ENCODE results near the gene MTERF4.

MTERF4 gene

DNA sequence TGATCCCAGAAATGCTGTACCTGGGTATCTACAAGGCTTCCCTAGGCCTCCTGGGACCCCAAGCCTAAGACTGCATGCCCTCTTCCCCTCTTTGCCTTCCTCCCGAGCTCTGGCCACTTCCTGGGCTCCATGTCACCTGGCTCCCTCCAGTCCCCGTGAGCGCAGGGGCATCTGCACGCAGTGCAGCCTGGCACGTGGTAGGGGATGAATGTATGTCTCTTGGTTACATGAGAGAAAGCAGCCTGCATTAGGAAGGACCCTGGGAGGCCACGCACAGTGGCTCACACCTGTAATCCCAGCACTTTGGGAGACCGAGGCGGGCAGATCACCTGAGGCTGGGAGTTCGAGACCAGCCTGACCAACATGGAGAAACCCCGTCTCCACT is 31.3 kb upstream of the MTERF4 start:
- no peak for DNase-seq

DNA sequence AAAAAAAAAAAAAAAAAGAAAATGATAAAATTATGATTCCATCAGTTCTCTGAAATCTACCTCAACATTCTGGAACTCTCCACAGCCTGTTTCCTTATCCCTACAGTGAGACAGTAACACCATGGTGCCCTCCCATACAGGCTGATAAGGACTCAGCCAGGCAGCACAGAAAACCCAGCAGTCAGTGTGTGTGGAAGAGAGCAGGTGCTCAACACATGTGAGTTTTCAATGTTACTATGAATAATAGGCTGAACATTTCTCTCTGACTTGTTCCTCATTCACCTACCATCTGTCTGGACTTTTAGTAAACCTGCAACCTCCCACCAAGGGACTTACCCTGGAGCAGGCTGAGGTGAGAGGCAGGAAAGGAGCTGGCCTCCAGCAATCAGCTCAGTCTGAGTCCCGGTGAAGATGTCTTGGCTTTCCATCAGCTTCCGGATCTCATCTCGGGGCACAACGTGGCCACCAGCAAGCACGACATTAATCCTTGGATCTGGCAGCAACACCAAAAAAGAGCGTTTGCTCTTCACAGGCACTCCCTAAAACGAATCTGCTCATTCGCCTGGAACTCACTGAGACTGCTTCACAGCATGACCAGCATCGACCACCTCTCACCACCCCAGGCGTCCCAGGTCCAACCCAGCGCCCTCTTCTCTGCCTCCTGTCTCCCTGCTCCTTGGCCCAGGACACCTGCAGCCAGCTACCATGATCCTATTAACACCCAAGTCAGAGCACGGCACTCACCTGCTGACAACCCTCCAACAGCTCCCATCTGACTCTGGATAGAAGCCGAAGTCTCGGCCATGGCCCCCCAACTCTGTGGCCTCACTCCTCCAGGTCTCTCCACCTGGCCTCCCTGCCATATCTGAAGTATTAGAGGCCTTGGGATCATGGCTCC is 30.7 kb upstream of the MTERF4 start:
- DNase-seq = no peak

DNA sequence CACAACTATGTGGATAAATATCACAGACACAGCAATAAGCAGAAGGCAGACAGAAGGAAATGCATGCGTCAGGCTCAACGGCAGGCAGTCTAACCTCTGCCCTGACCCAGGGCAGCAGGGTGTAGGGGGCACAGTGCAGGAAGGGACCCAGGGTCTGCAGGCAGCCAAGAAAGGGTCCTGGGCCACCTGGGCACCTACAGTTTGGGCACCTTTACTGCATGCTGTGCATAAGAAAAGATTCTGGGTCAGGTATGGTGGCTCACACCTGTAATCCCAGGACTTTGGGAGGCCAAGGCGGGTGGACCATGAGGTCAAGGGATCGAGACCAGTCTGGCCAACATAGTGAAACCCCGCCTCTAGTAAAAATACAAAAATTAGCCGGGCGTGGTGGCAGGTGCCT is 29.4 kb upstream of the MTERF4 start:
- DNase-seq = no peak

DNA sequence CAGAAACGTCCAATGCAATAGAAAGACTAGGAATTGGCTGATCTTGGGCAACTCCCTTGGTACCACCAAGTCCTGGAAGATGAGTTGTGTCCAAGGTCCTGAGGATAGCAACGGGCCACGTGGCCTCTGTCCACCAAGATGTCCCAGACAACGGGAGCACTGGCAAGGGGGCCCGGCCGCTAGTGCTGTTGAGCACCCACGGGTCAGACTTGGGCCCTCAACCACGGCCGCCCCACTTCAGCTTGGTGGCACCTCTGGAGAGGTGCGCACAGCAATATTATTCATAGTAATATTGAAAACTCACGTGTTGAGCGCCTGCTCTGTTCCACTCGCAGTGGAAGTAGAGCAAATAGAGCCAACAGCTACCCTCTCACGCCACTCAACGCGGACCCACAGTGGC is 28.2 kb upstream of the MTERF4 start:
- DNase-seq = no peak

DNA sequence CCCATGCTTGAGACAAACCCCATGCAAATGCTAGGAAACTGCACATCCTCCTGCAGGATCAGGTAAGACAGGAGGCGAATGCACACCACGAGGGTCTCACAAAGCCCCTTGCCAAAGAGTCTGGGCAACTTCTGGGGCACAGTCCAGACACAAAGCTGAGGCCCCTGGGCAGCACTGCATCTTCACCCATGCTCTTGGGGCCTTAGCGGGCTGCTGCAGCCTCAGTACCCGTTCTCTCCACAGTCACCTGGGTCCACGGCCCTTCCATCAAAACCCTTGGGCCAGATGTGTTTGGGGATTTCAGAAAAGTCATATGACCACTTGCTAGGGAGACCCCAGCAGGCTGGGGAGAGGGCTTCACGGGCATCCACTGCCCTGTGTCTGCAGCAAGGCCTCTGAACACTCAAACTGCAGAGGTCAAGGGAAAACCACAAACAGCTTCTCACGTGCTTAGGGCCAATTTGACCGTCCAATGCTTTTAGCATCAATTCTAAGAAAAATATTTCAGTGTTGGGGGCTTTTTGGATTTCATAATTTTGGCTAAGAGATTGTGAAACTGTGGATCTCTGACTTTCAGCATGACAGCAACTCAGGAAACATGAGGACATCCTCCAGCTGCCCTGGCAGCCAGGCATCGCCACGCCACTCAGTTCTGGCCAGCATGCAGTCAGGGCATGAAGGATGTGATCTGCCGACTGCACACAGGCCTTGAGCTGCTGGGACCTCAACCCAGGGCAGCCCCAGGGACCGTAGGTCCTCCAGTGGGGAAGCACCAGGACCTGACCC is 27.2 kb upstream of the MTERF4 start:
- no peak for DNase-seq

DNA sequence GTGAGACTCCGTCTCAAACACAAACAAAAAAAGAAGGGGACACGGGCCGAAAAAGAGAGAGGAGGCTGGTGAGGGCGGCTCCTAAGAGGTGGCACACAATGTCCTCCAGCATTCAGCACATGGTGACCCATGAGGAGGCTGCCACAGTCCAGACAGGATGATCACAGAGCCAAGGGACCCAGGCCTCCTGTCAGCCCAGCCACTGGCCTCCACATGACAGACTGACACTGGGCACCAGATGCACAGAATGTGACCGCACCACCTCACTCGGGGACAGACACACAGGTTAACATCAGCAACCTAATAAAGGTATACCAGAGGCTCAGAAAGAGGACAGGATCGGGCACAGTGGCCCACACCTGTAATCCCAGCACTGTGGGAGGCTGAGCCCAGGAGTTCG is 26.2 kb upstream of the MTERF4 start:
- no peak for DNase-seq

DNA sequence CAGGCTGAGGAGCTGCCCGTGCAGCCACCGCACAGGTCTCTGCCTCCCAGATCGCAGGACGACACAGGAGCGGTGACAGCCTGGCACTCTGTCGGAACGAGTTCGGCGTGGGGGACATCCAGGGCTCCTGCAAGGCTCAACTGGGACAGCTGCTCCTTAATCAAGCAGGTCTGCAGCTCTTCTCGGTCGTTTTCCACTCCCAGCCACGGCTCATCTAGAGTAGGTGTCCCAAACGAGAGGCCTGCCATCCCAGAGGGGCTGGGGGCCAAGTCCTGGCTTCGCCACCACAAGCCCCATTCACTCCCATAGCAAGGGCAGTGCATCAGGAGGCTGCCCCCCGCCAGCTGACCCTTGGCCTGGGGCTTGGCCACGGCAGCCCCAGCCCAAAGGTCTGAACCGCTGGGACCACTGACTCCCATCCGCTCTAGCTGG is 24.7 kb upstream of the MTERF4 start:
- DNase-seq = no peak

DNA sequence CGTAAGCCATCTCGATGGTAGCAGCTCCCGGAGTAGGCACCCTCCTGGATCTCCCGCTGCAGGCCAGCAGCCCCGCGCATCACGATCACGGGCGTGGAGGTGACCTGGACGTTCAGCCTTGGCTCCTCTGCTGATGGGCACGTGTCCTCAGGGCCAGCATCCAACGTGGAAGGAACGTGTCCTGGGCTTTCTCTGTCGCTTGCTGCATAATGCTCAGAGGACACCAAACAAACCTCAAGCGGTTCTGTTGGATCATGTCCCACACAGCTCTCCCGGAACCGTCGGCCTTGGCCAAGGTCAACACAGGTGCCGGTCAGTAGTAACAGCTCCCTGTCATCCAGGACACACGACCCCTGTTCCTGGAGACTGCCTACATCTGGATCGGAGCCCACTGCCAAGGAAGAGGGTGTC is 24.1 kb upstream of the MTERF4 start:
- DNase-seq = no peak

DNA sequence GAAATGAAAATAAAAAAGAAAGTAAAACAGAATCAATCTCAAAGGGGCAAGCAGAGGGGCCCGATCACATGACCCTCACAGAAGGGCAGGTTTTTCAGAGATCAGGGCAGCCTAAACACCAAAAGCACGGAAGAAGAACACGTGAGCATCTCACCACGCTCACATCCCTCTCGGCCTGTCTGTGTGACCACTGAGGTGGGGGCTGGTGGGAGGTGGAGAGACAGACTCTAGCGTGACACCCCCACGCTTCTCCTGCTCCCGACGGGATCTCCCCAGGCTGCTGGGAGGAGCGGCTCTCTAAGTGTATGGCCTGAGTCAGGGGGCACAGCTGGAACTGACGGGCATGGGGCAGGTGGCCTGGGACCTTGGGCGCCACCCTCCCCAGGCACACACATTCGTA is 23.5 kb upstream of the MTERF4 start:
- no peak for DNase-seq

DNA sequence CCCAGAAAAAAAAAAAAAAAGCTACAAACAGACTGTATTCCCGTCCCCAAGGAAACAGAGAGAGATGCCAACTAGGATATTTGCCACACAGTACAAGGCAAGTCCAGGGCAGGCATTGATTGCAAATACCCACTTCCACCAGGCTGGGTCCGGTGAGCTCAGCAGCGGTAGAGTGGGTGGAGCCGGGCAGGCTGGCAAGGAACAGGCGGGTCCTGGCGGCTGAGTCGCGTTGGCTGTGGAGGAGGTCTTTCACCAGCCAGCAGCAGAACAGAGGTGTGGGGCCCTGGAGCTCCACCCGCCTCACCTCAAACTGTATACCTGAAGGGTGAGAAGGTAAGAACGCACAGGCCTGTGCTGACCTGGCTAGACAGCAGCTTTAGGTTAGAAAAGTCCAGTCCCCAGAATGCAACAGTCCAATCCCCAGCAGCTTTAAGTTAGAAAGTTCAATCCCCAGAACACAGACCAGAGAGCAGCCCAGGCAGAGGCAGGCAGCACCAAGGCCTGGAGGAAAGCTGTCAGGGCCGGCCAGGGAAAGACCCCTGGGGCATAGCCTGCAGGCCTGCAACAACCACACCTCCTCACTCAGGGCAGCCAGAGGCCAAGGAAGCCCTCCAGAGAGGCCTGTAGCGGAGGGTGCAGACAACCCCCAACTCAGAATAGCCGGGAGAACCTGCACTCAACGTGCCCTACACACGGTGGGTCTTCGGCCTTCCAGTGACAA is 21.9 kb upstream of the MTERF4 start:
- no peak for DNase-seq

DNA sequence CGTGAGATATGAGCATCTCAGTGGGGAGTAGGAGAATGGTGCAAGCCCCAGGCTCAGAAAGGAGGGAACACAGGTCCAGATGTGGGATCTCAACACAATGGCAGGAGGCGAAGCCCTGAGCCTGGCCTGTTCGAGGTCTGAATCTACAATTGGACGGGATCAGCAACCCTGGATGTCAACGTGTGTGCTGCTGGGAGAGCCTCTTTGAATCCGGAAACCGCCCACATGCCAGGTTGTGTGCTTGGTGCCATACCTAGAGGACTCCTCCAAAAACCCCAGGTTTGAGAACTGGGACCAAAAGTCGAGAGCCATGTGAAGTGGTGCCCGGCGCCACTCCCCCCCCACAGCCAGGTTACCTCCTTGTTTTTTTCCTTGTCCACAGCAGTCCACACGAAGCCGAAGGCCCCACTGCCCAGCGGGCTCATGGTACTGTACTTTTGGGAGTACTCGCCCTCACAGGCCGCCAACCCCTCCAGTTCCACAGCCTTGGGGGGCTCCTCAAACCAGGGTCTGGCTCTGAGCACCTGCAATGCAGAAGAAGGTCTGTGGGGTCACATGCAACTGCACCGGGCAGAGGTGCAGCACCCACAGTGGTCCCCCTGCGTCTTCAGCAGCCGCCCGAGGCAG is 20.4 kb upstream of the MTERF4 start:
- DNase-seq = no peak

DNA sequence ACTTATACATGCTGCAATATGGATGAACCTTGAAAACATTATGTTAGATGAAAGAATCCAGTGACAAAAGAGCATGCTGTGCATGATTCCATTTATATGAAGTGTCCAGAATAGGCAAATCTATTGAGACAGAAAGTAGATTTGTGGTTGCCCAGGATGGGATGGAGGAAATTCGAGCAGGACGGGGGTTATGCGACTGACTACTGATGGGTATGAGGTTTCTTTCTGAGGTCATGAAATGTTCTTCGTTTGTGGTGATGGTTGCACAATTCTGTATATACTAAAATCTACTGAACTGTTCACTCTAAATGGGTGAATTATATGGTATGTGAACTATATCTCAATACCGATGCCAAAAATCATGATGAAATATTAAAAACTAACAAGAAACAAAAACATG is 18.9 kb upstream of the MTERF4 start:
- DNase-seq = no peak

DNA sequence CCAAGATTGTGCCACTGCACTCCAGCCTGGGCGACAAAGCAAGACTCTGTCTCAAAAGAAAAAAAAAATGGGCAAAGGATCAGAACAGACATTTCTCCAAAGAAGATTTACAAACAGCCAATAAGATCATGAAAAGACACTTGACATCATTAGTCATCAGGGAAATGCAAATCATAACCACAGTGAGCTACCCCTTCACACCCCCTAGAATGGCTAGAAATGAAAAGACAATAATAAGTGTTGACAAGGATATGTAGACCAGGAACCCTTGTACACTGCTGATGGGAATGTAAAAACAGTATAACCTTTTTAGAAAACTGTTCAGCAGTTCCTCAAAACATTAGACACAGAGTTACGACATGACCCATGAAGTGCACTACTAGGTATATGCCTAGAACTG is 18.4 kb upstream of the MTERF4 start:
- no peak for DNase-seq

DNA sequence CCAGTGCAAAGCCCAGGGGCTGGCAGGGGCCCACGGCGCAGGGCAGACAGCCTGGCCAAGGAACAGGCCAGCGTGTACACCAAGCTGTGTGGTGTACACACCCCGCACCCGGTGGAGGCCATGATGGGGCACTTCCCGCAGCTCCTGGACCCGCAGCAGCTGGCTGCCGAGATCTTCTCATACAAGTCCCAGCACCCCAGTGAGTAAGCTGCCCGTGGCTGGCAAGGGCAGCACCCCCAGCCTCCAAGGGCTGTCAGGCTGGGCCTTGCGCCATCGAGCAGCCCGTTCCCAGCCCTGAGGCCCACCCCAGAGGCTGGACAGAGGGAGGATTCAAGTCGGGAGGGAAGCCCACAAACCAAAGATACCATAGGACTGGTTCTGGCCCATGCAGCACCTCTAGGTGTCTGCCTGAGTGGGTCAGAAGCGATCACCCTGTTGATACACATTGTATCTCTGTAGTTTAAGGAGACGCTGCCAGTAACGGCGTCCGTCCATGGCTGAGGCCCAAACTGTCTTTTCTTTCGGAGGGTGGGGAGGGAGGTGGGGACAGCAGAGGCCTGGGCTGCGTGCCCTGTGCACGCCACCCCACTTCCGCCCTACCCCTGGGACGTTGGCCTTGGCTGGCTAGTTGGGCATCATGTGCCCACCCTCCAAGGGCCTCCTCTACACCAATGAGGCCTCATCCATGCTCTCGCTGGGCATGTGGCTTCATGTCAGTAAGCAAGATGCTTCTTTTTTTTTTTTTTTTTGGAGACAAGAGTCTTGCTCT is 16.8 kb upstream of the MTERF4 start:
- no peak for DNase-seq

DNA sequence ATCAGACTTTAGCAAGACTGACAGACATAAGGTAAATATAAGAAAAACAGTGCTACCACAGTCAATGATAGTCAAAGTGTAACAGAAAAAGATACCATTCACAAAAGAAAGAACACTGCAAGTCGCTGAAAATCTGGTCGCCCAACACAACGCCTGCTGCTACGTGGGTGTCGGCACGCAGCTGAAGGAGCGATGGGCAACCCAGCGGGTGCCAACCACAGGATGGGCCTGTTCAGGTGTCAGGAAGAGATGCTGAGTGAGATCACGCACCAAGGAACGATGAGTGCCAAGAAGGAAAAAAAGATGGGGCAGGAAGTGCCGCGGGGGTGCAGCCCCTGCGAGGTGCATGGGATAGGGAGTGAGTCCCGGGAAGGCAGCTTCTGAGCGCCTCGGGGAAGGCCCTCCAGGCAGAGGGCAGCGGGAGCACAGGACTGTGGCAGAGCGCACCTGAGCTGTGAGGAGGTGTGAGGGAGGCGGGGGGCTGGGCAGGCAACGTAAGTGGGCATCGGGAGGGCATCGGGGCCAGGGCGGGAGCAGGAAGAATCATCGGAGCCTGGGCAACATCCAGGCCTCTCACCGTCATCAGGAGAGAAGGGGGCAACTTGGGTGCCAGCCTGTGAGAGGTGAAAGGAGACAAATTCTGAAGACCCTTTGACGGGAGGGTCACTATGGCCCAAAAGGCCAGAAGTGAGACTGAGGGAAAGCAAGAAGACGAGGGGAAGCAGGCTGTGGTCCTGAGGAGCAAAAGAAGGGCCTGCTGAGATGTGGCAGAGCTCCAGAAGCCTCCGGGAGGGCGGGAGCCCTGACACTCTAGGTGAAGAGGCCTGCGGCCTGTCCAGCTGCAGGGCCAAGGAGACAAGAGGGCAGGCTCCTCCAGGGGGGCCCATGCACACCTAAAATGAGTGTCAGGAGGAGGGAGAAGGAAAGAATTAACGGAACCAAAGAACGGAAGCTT is 14.8 kb upstream of the MTERF4 start:
- DNase-seq = no peak

DNA sequence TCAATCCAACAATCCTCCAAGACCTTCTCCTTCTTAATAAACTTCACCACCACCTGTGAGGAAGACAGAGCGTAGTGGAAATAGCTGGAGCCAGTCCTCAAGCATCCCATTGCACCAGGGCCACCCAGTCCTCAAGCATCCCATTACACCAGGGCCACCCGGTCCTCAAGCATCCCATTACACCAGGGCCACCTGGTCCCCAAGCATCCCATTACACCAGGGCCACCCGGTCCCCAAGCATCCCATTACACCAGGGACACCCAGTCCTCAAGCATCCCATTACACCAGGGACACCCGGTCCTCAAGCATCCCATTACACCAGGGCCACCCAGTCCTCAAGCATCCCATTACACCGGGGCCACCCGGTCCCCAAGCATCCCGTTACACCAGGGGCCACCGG is 13.3 kb upstream of the MTERF4 start:
- DNase-seq = no peak

DNA sequence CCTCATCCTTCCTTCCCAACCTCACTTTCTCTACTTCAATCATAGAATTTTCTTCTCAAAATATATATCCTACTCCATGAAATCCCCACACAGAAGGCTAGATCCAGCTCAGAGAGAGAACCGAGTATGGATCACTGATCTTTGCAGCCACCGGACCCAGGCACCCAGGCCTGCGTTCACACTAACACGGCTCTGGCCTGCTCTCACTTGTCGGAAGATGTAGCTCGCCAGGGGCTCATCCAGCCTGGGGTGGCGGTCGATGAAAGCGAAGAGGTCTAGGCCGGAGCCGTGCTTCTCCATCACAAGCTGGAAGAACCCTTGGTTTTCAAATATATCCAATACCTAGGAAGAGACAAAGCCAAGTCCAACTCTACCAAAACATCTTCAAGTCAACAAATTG is 12.7 kb upstream of the MTERF4 start:
- no peak for DNase-seq

DNA sequence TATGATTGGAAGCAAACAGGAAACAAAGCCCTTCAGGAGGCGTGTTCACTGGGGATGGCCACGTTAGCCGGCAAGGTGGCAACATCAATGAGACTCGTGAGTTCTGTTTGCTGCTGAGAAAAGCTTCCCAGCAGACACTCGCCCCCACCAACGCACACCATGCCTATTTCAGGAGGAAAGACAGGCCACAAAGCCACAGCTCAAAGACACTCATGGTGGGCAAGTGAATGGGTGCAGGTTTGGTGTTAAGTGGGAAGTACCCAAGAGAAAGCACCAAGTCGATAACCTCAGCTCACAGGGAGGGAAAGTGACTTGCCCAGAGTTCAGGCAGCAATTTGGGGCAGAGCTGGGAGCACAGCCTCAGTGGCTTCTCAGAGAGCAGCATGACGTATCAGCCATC is 10.5 kb upstream of the MTERF4 start:
- no peak for DNase-seq

DNA sequence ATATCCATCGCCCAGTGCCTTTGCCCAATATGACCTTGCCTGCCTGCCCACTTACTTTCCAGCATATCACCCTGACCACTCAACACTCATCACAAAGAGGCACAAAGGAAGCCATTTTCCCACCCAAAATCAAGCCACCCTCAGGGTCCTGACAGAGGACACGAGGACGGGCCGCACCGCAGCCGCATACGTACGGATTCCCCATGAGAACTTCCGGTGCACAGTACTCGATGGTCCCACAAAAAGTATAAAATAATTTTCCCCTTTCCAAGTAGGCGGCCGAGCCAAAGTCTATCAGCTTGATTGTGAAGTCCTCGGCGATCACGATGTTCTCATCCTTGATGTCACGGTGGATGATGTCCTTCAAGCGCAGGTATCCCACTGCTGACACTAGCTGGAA is 10.0 kb upstream of the MTERF4 start:
- DNase-seq = no peak

DNA sequence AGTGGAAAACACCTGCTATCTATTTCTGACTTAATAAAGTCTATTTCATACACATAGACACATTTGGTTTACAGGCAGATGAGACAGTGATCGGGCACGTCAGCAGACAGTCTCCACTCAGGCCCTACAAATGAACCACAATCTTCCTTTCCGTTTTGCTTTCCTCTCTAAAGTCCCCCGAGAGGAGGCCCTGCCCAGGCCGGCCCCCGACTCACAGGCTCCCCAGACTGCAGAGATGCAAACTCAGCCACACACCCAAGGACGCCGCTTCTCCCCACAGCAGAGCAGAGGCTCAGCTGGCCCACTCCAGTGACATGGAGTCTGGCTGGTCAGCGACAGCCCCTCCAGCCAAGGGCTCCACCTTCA is 9.3 kb upstream of the MTERF4 start:
- no peak for DNase-seq
